ENCODE results near the gene ZEB2. TPM values are rescaled to one million over a fixed set of nuclear protein-coding genes. Genes with fewer than 3 reads are reported as not detected.
A peak's percentile ranks its signal among the peaks of the same experiment; 100 is the strongest.

The ZEB2 gene
- total RNA-seq, 1 experiment from 2014 or later: 1.2 TPM

DNA sequence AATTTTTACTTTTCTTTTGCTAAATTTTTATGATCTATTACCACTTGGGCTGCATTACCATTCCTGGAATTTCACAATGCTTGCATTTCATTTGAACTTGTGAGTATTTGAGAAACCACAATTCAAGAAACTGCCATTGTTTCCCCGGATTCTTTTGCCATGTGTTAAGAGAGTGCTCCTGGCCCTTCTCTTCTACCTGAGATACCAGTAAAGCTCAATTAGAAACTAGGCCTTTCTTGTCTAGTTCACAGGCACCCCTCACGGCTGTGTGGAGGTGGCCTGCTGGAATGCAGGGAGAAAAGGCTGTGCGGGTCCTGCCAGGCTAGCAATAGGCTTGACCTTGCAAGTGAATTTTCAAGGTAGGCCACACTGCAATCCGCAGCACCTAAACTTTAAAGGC, 40.8 kb downstream of the ZEB2 start:
- H3K56ac ChIP-seq (ENCODE audit: insufficient read length, low read depth, low read length): no peak overlapping the region
- no peak overlapping the region for H2BK120ac ChIP-seq (ENCODE audit: low read depth, low read length, poor library complexity, severe bottlenecking)
- H2BK5ac ChIP-seq (ENCODE audit: insufficient read length, low read length): no peak overlapping the region
- H3K4me1 ChIP-seq (ENCODE audit: insufficient read depth, low read length): peaks cover 8% of the 10 kb centered on the region; the same call in 1 of the 2 replicates
- H3K4me1 Mint-ChIP-seq: peaks cover 50 to 55% of the 10 kb centered on the region in 2 experiments
- WGBS (ENCODE audit: extremely low coverage, insufficient read length, low lambda C conversion rate): no CpG with 5 or more reads among the region's 4 CpGs
- H3K79me2 ChIP-seq (ENCODE audit: insufficient read depth, low read length): no peaks in the 10 kb centered on the region
- H3K79me1 ChIP-seq (ENCODE audit: insufficient read depth, low read depth, low read length, poor library complexity, severe bottlenecking): no peaks in the 10 kb centered on the region
- H4K8ac ChIP-seq (replicated peaks; ENCODE audit: insufficient read length, low read depth, low read length): no peak overlapping the region
- no peaks in the 10 kb centered on the region for H3K9me3 ChIP-seq (ENCODE audit: control insufficient read depth, low read depth, low read length)
- DNase-seq: peak; percentile 68
- H3K27ac ChIP-seq (ENCODE audit: insufficient read length, low read depth, low read length): peak overlapping the region; percentile 83
- no peak for TF ChIP-seq CTCF (conservative IDR thresholded peaks at IDR 0.05)
- no peak overlapping the region for H4K91ac ChIP-seq (ENCODE audit: insufficient read length, low read depth, low read length)
- H3K4me2 ChIP-seq (ENCODE audit: insufficient read depth, insufficient read length, low read length): no peak overlapping the region
- no peak overlapping the region for H2BK12ac ChIP-seq (ENCODE audit: insufficient read length, low read depth, low read length)
- H3K27me3 ChIP-seq (ENCODE audit: insufficient read depth, low read length): no peaks in the 10 kb centered on the region
- H3K18ac ChIP-seq (ENCODE audit: insufficient read length, low read depth, low read length): no peak overlapping the region
- H3K4me3 Mint-ChIP-seq: no peak overlapping the region
- H3K23me2 ChIP-seq (ENCODE audit: insufficient read length, low read depth, low read length, poor library complexity, severe bottlenecking): no peaks in the 10 kb centered on the region
- no peak overlapping the region for H3K23ac ChIP-seq (ENCODE audit: insufficient read length, low read depth, low read length)
- no peak overlapping the region for H2BK15ac ChIP-seq (ENCODE audit: low read depth, low read length)
- H2AK5ac ChIP-seq (ENCODE audit: insufficient read length, low read length): no peak overlapping the region
- H3K4ac ChIP-seq (ENCODE audit: low read depth, low read length): no peak overlapping the region
- H3K27ac Mint-ChIP-seq: peak overlapping the region; percentile 13 to 94 (median 62); a peak in 4 of 7 replicates
- no peaks in the 10 kb centered on the region for H3K36me3 Mint-ChIP-seq (ENCODE audit: insufficient read depth in 1 of 3, low read depth in 3 of 3)
- H2AFZ ChIP-seq (ENCODE audit: low read length): peak overlapping the region; percentile 32
- H4K20me1 ChIP-seq (ENCODE audit: control insufficient read depth, insufficient read depth, insufficient read length): no peaks in the 10 kb centered on the region
- peaks cover 3% of the 10 kb centered on the region for H3K27me3 Mint-ChIP-seq (ENCODE audit: low read depth)
- no peak overlapping the region for H3K9ac ChIP-seq (ENCODE audit: extremely low read depth, insufficient read length, low read length)
- H3T11ph ChIP-seq (ENCODE audit: low read length): peak overlapping the region; percentile 45
- H4K5ac ChIP-seq (ENCODE audit: insufficient read length, low read depth, low read length): no peak overlapping the region
- H3K9me3 Mint-ChIP-seq: no peaks in the 10 kb centered on the region
- peak overlapping the region; percentile 45 for H2BK20ac ChIP-seq (ENCODE audit: low read depth, low read length, poor library complexity, severe bottlenecking)
- H3K14ac ChIP-seq (ENCODE audit: insufficient read depth, low read length): no peak overlapping the region

Data from H9 (cell line).